Lower leg skin (tissue), 4 donors: ENCODE data around the gene VEGFB. TPM values are rescaled to one million over a fixed set of nuclear protein-coding genes. Genes with fewer than 3 reads are reported as not detected.

Experiments
- DNase-seq, 2 donors: peaks; one replicate each; pipeline ENCODE4 v3.0.0-alpha.2; 2019; ENCODE audit warnings: low spot score in 2 of 2
- H3K4me3 ChIP-seq: fragments of 200-600 bp; sonication (generic); 2 replicates; pipeline ENCODE4 v1.5.1; 2017; ENCODE audit warnings: mild to moderate bottlenecking, low read depth; ENCODE audit not compliant: poor library complexity, severe bottlenecking
- POLR2A ChIP-seq, 2 donors: fragments of 450-650 bp; IDR thresholded peaks; one replicate each; pipeline ENCODE4 v1.6.1; 2016 to 2017; ENCODE audit warnings: antibody characterized with exemption in 2 of 2, mild to moderate bottlenecking in 1 of 2, moderate library complexity in 1 of 2
- WGBS, 2 donors: methylation state at CpG; one replicate each; pipeline ENCODE4 v1.1.5; 2018; 5-methylcytosine and 5-hydroxymethylcytosine counted together
- intact Hi-C: fragments of 100-400 bp; cut with DNase I; formaldehyde crosslinking; loops from one replicate; pipeline ENCODE4 v1.15.0; 2023; ENCODE audit warnings: low total_unique reads
- total RNA-seq, 4 donors: library from RNA; depleted of rRNA; stranded (reverse); fragments of >200 nt; gene quantifications; one replicate each; pipeline ENCODE4 v1.1.0, GENCODE V29; 2016
- TF ChIP-seq, protein P1 (sequence below), 3 donors: fragments of 450-650 bp; IDR thresholded peaks; one replicate each; pipeline ENCODE4 v1.5.1; 2016; ENCODE audit warnings: antibody characterized with exemption in 3 of 3, mild to moderate bottlenecking in 3 of 3, moderate library complexity in 2 of 3

The VEGFB gene
- total RNA-seq, 4 donors from 2014 or later = 45.9 to 71.2 (median 65.6) TPM

GRCh38 chr11:64285885-64286800 lies 51.8 kb downstream of the VEGFB start:
- TF ChIP-seq POLR2A (IDR thresholded peaks at IDR 0.05) = no peak
- TF ChIP-seq, protein P1, sequence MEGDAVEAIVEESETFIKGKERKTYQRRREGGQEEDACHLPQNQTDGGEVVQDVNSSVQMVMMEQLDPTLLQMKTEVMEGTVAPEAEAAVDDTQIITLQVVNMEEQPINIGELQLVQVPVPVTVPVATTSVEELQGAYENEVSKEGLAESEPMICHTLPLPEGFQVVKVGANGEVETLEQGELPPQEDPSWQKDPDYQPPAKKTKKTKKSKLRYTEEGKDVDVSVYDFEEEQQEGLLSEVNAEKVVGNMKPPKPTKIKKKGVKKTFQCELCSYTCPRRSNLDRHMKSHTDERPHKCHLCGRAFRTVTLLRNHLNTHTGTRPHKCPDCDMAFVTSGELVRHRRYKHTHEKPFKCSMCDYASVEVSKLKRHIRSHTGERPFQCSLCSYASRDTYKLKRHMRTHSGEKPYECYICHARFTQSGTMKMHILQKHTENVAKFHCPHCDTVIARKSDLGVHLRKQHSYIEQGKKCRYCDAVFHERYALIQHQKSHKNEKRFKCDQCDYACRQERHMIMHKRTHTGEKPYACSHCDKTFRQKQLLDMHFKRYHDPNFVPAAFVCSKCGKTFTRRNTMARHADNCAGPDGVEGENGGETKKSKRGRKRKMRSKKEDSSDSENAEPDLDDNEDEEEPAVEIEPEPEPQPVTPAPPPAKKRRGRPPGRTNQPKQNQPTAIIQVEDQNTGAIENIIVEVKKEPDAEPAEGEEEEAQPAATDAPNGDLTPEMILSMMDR (IDR thresholded peaks at IDR 0.05) = no peak
- no peak for DNase-seq

GRCh38 chr11:64286801-64287159 lies 52.4 kb downstream of the VEGFB start:
- TF ChIP-seq, protein P1 (IDR thresholded peaks at IDR 0.05) = no peak
- no peak for TF ChIP-seq POLR2A (IDR thresholded peaks at IDR 0.05)
- no peak overlapping the region for H3K4me3 ChIP-seq
- DNase-seq = no peak
- 81 to 88% methylated on average over 9 of the region's 9 CpGs for WGBS, 2 donors
- intact Hi-C loops = no loop called here

More at GRCh38 chr11:64285885-64286800, 51.8 kb downstream of the VEGFB start:
- intact Hi-C loops = no loop called here
- peak overlapping the region; percentile 85 for H3K4me3 ChIP-seq
- WGBS, 2 donors = 29 to 32% methylated on average over 28 to 29 of the region's 40 CpGs

DNA sequence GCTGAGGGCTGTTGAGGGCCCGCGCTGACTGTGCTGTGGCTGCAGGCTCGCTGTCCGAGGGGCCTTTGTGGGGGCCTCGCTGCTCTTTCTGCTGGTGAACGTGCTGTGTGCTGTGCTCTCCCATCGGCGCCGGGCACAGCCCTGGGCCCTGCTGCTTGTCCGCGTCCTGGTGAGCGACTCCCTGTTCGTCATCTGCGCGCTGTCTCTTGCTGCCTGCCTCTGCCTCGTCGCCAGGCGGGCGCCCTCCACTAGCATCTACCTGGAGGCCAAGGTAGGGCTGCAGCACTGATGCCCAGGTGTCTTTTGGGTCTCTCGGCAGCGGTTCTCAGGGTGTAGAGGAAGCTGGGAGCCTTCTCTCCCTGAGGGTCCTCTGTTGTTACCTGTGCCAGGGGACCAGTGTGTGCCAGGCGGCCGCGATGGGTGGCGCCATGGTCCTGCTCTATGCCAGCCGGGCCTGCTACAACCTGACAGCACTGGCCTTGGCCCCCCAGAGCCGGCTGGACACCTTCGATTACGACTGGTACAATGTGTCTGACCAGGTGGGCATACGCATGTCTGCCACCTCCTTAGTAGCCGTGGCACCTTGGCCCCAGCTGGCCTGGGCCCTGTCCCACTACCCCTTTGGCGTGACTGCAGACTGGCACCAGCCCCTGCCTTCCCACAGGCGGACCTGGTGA lies 53.4 kb downstream of the VEGFB start:
- H3K4me3 ChIP-seq = no peak overlapping the region
- WGBS, 2 donors = 93 to 95% methylated on average over 26 to 31 of the region's 33 CpGs
- TF ChIP-seq, protein P1 (IDR thresholded peaks at IDR 0.05) = no peak
- TF ChIP-seq POLR2A (IDR thresholded peaks at IDR 0.05) = no peak
- no peak for DNase-seq
- intact Hi-C loops = no loop called here

DNA sequence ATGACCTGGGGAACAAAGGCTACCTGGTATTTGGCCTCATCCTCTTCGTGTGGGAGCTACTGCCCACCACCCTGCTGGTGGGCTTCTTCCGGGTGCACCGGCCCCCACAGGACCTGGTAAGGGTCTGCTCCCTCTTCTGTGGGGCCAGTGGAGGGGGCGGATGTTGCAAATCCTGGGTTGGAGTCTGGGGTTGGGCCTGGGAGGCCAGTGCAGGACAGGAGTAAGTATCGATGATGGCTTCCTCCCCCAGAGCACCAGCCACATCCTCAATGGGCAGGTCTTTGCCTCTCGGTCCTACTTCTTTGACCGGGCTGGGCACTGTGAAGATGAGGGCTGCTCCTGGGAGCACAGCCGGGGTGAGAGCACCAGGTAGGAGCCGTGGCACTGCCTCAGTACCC lies 54.0 kb downstream of the VEGFB start:
- WGBS, 2 donors = 92 to 94% methylated on average over 9 of the region's 9 CpGs
- no peak for DNase-seq

More for the DNA sequence above, 54.0 kb downstream of the VEGFB start:
- intact Hi-C loops = no loop called here
- H3K4me3 ChIP-seq = no peak overlapping the region
- no peak for TF ChIP-seq POLR2A (IDR thresholded peaks at IDR 0.05)
- TF ChIP-seq, protein P1 (IDR thresholded peaks at IDR 0.05) = no peak

Other genes starting within 250 kb of the VEGFB start
- gene OTUB1, start 248.1 kb upstream of the VEGFB start, total RNA-seq = 10 to 100 TPM; 48.8 to 94.8 (median 81.7) TPM
- under 1 TPM in 3 of 4 donors, not detected in 1; 0.08 to 0.62 (median 0.15) TPM for gene FLRT1, start 198.7 kb upstream of the VEGFB start, total RNA-seq
- gene MACROD1, start 68.5 kb upstream of the VEGFB start, total RNA-seq = 10 to 100 TPM; 44.8 to 74.8 (median 55.6) TPM
- 10 to 100 TPM; 67.5 to 86.0 (median 78.3) TPM for gene STIP1, start 48.4 kb upstream of the VEGFB start, total RNA-seq
- 10 to 100 TPM in 2 of 4 donors, 1 to 10 TPM in 2; 5.1 to 10.5 (median 8.9) TPM for gene FERMT3, start 27.9 kb upstream of the VEGFB start, total RNA-seq
- 10 to 100 TPM; 36.9 to 66.6 (median 44.1) TPM for gene TRPT1, start 8.4 kb upstream of the VEGFB start, total RNA-seq
- gene NUDT22, start 8.3 kb upstream of the VEGFB start, total RNA-seq = 10 to 100 TPM; 44.7 to 75.6 (median 68.3) TPM
- gene DNAJC4, start 4.0 kb upstream of the VEGFB start, total RNA-seq = 10 to 100 TPM; 19.2 to 37.6 (median 30.8) TPM
- gene FKBP2, start 6.5 kb downstream of the VEGFB start, total RNA-seq = 10 to 100 TPM; 47.7 to 70.3 (median 56.4) TPM
- gene PPP1R14B, start 12.4 kb downstream of the VEGFB start, total RNA-seq = 100 to 1,000 TPM; 178 to 230 (median 203) TPM
- gene PLCB3, start 16.9 kb downstream of the VEGFB start, total RNA-seq = 10 to 100 TPM; 30.5 to 38.4 (median 37.4) TPM
- gene BAD, start 50.1 kb downstream of the VEGFB start, total RNA-seq = 10 to 100 TPM; 65.9 to 99.7 (median 89.4) TPM
- gene GPR137, start 51.3 kb downstream of the VEGFB start, total RNA-seq = 10 to 100 TPM; 12.2 to 31.6 (median 30.4) TPM
- not detected for gene KCNK4, start 56.7 kb downstream of the VEGFB start, total RNA-seq
- not detected for gene CATSPERZ, start 65.8 kb downstream of the VEGFB start, total RNA-seq
- 100 to 1,000 TPM in 2 of 4 donors, 10 to 100 TPM in 2; 49.2 to 108 (median 79.3) TPM for gene ESRRA, start 70.9 kb downstream of the VEGFB start, total RNA-seq
- 100 to 1,000 TPM; 199 to 356 (median 255) TPM for gene TRMT112, start 83.0 kb downstream of the VEGFB start, total RNA-seq
- gene PRDX5, start 83.5 kb downstream of the VEGFB start, total RNA-seq = 100 to 1,000 TPM; 170 to 284 (median 215) TPM
- 1 to 10 TPM; 2.6 to 9.5 (median 4.8) TPM for gene CCDC88B, start 105.6 kb downstream of the VEGFB start, total RNA-seq
- gene RPS6KA4, start 124.6 kb downstream of the VEGFB start, total RNA-seq = 10 to 100 TPM; 39.4 to 77.4 (median 49.2) TPM